ENCODE measurements around the gene APC2.

GRCh38 chr19:1502433-1503088 lies 52.6 kb downstream of the APC2 start:
- no peak for TF ChIP-seq CTCF (IDR thresholded peaks at IDR 0.05; ENCODE audit: low read depth, low read length, poor library complexity, severe bottlenecking)
- no peak for TF ChIP-seq EZH2phosphoT487 (IDR thresholded peaks at IDR 0.05; ENCODE audit: borderline replicate concordance, low read length)

All from DOHH2 (cell line).